Hematopoietic multipotent progenitor cell (in vitro differentiated cells): ENCODE data around the gene JPH3. TPM values are rescaled to one million over a fixed set of nuclear protein-coding genes. Genes with fewer than 3 reads are reported as not detected.
"Not testable (repeated sequence)": the region's sequence is repeated elsewhere in the genome, so short reads cannot be mapped to it uniquely, and the experiment has no call there.

ENCODE experiments used
- DNase-seq, 3 donors: peaks; one replicate each; pipeline ENCODE4 v3.0.0-alpha.2; 2011 to 2015; ENCODE audit warnings: low read depth in 2 of 3, low spot score in 2 of 3
- total RNA-seq: library from RNA; depleted of rRNA; stranded (reverse); fragments of >200 nt; gene quantifications from one replicate; pipeline ENCODE4 v1.2.3, GENCODE V29; 2012

The JPH3 gene
- total RNA-seq, 1 donor: not detected

GRCh38 chr16:87572959-87573358, 29.3 kb upstream of the JPH3 start:
- DNase-seq: no peak

- no peak for DNase-seq
Measured at GRCh38 chr16:87575027-87575804, 27.1 kb upstream of the JPH3 start.

- DNase-seq: no peak
Measured at GRCh38 chr16:87576171-87576570, 26.1 kb upstream of the JPH3 start.

GRCh38 chr16:87578142-87578930, 24.0 kb upstream of the JPH3 start:
- not testable (repeated sequence) for DNase-seq

- no peak for DNase-seq
Measured at GRCh38 chr16:87579691-87580090, 22.6 kb upstream of the JPH3 start.

GRCh38 chr16:87580855-87581261, 21.4 kb upstream of the JPH3 start:
- DNase-seq: no peak

- DNase-seq: no peak
Measured at GRCh38 chr16:87581857-87582215, 20.5 kb upstream of the JPH3 start.

- no peak for DNase-seq
Measured at GRCh38 chr16:87582216-87582965, 19.9 kb upstream of the JPH3 start.

GRCh38 chr16:87582966-87583325, 19.4 kb upstream of the JPH3 start:
- no peak for DNase-seq

GRCh38 chr16:87583453-87584131, 18.7 kb upstream of the JPH3 start:
- no peak for DNase-seq

- no peak for DNase-seq
Measured at GRCh38 chr16:87584271-87584670, 18.0 kb upstream of the JPH3 start.

GRCh38 chr16:87584975-87585374, 17.3 kb upstream of the JPH3 start:
- no peak for DNase-seq

- no peak for DNase-seq
Measured at GRCh38 chr16:87585442-87586200, 16.7 kb upstream of the JPH3 start.

GRCh38 chr16:87586201-87586782, 16.0 kb upstream of the JPH3 start:
- DNase-seq: no peak

- no peak for DNase-seq
Measured at GRCh38 chr16:87587636-87588035, 14.7 kb upstream of the JPH3 start.

GRCh38 chr16:87592018-87592712, 10.1 kb upstream of the JPH3 start:
- no peak for DNase-seq

- no peak for DNase-seq
Measured at GRCh38 chr16:87593710-87594258, 8.5 kb upstream of the JPH3 start.

GRCh38 chr16:87595712-87596111, 6.6 kb upstream of the JPH3 start:
- DNase-seq: no peak

GRCh38 chr16:87597324-87597830, 4.9 kb upstream of the JPH3 start:
- no peak for DNase-seq
